ENCODE data around the gene CEP112.
"Not testable (repeated sequence)": the region's sequence is repeated elsewhere in the genome, so short reads cannot be mapped to it uniquely, and the experiment has no call there.

Gene CEP112

DNA sequence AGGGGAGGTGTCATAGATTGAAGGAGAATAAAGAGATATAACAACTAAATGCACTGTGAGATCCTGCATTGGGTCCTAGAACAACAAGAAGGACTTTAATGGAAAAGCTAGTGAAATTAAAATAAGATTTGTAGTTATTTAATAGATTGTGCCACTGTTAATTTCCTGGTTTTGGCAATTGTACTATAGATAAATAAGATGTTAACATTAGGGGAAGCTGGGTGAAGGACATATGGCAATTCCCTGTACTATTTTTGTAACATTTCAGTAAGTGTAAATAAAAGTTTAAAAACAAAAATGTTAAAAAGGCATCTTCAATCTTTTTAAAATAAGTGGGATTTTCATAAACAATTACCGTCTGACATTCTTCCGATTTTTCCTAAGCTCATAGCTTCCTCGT lies 372.1 kb downstream of the CEP112 start:
- no peak for DNase-seq

DNA sequence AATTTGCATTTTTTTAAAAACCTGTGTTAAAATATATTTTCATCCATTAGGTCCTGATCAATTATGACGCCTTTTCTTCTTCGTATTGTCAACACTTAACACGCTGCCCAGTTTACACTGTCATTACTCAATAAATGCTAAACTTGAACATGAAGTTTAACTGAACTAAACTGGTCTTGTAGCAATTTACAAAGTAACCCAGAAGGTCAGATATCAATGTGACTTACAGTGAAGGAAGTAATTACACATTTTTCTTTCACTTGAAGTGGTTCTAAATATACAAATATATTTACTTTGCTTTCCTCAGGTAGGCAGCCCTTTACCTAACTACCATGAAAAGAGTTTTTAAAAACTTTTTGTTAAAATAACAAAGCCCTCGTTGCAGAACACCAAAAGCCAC lies 374.0 kb downstream of the CEP112 start:
- DNase-seq, result no peak

DNA sequence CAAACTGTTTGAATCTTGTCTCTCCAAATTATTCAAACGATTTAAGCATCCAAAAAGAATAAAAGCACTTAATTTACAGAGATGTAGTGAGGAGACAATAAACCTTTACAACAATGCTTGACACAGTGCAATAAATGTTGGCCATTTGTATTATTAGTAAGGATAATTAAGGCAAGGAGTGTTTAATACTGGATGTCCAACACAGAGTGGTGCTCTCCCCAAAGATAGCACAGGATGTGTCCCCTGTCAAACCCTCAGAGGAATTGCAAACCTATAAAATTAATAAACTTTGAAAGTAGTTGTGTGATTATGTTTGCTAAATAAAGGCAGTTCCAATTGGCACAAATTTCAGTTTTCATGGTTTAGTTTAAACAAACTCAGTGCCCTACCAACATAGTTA lies 377.5 kb downstream of the CEP112 start:
- DNase-seq, result no peak

DNA sequence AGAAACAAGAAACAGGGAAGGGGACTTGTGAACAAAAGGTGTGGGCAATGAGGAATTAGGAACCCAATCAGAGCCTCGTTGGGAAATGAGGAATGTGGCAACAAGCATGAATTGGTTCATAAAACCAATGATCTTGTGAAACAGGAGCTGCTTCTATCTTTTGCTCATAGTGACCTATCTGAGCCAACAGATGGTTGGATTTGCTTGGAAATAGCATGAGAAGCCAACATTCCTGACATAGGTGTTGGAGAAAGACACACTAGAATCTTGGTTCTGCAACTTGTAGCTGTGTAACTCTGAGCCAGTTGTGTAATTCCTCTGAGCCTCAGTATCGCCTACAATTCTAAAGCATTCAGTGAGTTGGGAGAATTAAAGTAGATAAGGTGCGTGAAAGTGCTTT lies 378.6 kb downstream of the CEP112 start:
- DNase-seq, result no peak

DNA sequence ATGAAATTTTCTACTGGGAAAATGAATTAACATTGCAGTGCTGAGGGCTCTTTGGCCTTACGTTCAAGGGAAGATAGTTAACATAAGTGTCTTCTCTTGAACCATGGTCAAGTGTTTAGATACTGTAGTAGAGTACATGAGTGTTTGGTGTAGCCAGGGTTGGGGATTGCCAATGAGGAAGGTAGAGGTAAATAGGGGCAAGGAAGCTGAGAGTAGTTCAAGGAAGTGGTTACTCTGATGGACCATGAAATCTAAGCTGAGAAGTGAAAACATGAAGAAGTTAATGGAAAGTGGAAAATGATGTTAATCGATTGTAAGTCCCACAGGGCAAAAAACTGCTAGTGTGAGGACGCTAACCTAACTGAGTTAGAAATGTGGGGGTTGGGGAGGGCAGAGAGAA lies 380.9 kb downstream of the CEP112 start:
- DNase-seq, result no peak

DNA sequence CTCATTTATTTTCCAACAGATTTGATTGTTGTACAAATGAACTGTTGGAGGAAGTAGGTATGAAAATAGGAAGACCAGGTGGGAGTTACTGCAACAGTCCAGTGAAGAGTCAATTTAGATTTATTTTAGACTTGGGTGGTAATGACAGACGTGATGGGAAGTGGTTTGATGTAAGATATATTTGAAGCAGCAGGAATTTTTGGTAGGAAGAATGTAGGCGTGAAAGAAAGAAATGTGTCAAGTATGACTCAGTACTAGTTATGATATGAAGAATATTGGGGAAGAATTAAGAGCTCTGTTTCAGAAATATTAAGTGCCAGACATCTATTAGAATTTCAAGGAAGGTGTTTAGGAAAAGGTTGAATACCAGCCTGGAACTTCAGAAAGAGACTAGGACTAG lies 382.6 kb downstream of the CEP112 start:
- no peak for DNase-seq

DNA sequence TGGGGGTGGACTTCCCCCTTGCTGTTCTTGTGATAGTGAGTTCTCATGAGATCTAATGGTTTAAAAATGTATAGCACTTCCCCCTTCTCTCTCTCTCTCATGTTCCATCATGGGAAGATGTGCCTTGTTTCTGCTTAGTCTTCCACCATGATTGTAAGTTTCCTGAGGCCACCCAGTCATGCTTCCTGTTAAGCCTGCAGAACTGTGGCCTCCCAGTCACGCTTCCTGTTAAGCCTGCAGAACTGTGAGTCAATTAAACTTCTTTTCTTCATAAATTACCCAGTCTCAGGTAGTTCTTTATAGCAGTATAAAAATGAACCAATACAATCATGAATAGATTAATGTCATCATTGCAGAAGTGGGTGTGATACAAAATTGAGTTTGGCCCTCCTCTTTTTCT lies 383.4 kb downstream of the CEP112 start:
- DNase-seq, result not testable (repeated sequence)

DNA sequence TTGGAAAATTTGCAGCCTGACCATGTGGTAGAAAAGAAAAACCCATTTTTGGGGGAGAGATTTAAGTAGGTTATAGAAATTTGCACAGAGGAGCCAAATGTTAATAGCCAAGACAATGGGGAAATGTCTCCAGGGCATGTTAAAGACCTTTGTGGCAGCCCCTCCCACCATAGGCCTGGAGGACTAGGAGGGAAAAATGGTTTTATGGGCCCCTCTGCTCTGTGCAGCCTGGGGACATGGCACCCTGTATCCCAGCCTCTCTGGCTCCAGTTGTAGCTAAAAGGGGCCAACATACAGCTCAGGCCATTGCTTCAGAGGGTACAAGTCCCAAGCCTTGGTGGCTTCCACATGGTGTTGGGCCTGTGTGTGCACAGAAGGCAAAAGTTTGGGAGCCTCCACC lies 384.6 kb downstream of the CEP112 start:
- DNase-seq, result no peak

DNA sequence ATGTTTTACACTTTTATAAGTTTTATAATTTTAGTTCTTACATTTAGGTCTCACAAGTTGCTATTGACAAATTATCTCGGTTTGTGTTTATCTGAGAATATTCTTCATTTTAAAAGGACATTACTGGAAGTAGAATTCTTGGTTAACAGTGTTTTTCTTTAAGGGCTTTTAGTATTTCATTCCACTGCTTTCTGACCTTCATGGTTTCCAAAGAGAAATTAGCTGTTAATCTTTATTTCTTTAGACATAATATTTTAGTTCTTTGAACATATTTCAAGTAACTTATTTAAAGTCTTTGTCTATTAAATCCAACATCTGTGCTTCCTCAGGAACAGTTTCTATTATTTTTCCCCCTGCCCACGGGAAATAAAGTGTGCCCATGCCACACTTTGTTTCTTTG lies 390.4 kb downstream of the CEP112 start:
- DNase-seq, result no peak

DNA sequence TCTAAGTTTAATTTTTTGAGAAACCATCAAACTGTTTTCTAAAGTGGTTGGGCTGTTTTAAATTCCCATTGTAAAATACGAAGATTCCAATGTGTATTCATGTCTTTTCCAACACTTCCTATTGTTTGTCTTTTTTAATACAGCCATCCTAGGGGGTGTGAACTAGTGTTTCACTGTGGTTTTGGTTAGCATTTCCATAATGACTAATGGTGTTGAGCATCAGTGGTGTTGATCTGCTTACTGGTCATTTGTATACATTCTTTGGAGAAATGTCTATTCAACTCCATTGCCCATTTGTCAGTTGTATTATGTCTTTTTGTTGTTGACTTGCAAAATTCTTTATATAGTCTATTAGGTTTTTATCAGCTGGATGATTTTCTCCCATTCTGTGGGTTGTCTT lies 391.3 kb downstream of the CEP112 start:
- DNase-seq, result no peak

DNA sequence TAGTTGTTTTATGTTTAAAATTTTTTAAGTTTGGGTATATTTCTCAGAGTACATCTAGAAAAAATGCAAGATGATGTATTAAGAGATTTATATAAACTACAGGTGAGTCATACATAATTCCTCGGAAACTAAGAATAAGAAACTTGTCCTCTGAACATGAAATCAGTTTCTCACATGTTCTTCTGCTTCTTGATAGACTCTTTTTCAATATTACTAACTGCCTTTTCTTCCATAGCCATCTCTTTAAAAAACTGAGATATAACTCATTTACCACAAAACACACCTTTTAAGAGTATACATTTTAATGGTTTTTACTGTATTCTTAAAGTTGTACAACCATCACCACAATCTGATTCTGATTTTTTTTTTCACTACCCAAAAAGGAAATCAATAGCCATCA lies 392.1 kb downstream of the CEP112 start:
- DNase-seq, result no peak

DNA sequence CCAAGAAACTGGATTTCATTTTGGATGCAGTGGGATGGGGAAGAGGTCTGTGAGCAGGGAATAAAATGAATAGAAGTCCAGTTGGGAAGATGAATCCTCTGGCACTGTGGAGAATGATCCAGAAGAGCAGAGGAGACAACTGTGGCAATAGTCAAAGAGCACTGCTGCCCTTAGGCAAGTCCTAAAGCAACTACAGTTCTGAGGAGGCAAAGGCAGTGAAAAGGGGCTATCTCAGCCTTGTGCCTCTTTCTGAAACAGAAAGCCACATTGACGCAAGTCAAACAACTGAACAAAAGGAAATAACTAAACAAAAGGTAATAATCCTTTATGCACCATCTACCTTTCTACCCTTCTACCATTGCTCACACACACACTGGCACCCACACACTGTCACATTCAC lies 392.5 kb downstream of the CEP112 start:
- no peak for DNase-seq

DNA sequence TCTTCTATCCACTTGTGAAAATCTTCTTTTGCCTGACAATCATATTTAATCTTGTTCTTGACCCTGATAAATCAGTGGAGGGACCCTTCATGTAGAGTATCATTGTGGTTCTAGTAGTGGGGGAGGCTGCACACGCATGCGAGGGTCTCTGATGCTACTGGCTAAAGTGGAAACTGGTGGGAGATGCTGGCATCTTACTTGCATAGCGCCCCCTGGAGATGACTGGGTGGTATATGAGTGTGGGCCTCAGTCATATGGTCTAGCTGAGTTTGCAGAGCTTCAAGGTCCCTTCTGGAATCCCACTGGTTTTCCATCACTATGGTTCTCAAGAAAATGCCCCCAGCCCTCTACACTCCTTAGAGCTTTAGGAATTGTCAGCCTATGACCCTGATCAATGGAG lies 394.1 kb downstream of the CEP112 start:
- no peak for DNase-seq

DNA sequence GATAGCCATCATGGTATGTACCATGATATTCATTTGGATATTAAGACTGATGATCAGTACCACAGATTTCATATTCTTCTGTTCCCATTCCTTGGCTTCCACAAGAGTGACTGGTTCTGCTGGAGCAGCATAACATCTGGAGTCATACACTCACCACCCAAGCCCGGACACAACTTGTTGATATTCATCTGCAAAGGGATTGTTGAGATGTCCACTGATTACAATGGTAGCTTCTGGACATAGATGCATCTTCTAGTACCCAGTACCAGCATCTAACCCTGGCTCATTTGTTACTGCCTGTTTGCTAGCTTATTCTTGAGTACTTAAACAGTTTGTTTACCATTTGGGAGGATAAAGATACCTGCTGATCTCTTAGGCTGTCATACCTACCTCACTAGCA lies 394.8 kb downstream of the CEP112 start:
- DNase-seq, result no peak

DNA sequence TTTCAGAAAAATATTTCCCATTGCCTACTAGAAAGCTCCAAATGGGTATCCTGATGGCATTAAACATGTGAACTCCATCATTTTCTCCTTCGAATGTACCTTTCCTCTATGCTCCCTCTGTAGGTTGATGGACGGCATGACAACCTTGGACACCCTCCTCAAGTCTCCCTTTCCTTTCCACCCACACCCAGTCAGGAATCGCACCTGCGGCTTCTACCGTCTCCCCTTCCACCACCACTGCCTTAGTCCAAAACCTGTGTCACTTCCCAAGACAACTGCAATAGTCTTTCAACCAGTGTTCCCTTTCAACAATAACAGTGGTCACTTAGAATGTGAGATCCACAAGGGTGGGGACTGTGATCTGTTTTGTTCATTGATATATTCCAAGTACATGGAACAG lies 397.4 kb downstream of the CEP112 start:
- DNase-seq, result no peak

DNA sequence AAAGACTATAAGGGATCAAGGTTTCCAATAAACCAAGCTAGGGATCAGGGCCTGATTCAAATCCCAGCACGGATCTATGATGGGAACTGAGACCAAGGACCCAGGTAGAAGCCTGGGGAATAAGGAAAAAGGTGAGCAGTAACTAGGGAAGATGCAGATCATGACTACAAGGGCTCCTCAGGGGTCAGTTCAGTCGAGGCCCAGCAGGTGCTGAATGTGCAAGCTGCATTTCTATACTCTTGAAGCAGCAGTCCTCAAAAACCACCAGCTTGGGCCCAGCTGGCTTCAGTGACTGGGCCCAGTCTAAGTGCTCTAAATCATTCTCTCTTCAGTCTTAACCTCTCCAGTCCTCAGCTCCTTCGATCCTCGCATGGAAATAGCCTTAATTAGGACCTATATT lies 401.7 kb downstream of the CEP112 start:
- DNase-seq, result no peak

DNA sequence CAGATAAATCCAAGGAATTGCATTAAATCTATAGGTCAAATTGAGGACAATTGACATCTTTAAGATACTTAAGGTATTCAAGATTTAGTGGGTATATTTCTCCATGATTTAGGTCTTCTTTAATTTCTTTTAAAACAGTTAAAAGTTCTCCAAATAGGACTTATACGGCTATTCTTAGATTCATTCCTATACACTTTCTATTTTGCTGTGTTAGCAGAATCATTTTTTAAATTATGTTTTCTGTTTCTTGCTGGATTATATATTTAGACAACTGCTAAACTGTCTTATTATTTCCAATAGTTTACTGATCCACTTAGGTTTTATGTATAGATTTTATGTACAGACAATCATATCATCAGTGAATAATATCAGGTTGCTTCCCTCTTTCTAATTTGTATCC lies 404.4 kb downstream of the CEP112 start:
- no peak for DNase-seq

DNA sequence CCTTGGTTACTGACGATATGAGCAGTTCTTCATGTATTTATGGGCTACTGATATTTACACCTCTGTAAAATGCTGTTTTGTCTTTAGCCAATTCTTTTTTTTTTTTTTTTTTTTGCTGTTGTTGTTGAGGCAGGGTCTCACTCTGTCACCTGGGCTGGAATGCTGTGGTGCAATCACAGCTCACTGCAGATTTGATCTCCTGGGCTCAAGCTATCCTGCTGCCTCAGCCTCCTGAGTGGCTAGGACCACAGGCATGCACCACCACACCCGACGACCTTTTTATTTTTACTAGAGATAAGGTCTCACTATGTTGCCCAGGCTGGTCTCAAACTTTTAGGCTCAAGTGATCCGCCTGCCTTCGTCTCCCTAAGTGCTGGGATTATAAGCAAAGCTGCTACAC lies 405.5 kb downstream of the CEP112 start:
- DNase-seq, result no peak

DNA sequence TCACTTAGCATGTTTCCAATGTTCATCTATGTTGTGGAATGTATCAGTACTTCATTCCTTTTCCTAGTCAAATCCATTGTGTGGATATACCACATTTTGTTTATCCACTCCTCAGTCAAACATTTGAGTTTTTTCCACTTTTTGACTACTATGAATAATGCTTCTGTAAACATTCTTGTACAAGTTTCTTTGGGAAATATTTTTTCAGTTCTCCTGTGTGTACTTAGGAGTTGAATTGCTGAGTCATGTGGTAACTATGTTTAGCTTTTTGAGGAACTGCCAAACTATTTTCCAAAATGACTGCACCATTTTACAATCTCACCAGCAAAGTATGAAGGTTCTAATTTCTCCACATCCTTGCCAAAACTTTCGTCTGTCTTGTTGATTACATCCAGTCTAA lies 406.8 kb downstream of the CEP112 start:
- DNase-seq, result no peak

DNA sequence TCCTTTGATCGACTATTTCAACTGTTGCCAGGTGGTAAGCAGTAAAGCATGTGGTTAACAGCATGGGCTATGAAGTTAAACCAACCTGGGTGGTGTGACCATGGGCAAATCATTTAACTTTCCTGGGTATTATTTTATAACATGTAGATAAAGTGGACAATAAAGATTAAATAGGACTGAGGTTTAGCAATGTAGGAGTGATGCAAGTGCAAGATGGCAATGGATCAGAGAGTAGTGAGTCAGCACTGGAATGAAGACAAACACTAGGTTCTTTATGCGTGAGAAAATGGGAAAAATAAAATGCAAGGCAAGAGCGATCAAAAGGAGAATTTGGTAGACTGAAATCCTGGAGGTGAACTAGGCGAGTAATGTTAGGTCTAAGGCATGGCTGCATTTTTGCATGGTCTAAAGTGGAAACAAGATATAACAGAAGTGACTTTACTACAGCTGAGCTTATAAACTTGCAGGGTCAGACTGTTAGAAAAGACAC lies 408.0 kb downstream of the CEP112 start:
- no peak for DNase-seq

DNA sequence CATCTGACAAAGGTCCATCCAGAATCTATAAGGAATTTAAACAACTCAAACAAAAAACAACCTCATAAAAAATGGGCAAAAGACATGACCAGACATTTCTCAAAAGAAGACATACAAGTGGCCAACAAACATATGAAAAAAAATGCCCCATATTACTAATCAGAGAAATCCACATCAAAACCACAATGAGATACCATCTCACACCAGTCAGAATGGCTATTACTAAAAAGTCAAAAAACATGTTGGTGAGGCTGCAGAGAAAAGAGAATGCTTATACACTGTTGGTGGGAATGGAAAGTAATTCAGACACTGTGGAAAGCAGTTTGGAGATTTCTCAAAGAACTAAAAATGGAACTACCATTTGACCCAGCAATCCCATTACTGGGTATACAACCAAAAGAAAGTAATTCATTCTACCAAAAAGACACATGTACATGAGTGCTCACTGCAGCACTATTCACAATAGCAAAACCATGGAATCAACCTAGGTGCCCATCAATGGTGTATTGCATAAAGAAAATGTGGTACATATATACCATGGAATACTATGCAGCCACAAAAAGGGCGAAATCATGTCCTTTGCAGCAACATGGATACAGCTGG lies 409.7 kb downstream of the CEP112 start:
- not testable (repeated sequence) for DNase-seq

DNA sequence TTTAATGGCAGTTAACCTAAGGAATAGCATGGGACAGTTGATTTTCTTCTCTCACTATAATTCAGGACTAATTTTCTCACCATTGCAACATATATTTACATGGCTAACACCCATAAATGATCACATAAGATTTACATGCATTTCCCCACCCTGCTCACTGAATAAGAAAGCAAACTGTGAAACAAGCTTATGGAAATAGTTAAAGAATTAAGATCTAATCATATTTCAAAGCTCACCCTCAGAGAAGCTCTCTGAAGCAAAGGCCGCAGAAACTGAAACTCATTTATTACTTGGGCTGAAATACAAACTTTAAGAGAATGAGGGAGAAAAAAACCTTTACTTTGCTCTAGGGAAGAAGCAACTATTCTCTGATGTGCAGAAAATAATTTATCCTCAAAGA lies 411.8 kb downstream of the CEP112 start:
- no peak for DNase-seq

DNA sequence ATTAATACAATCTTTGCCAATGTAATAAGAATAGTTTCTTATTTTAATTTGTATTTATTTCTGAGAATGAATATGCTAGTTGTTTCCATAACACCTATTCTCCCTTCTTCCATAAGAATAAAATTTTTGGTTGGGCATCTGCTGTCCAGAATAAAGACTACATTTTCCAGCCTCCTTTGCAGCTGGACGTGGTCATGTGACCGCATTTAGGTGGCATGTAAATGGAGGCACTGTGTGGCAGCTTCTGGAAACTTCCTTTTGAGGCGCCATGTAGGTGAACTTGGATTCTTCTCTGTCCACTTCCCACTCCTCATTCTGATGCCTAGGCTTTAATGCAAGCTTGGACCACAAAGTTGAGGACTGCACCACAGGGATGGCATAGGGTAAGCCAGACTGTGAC lies 415.0 kb downstream of the CEP112 start:
- DNase-seq, result no peak

DNA sequence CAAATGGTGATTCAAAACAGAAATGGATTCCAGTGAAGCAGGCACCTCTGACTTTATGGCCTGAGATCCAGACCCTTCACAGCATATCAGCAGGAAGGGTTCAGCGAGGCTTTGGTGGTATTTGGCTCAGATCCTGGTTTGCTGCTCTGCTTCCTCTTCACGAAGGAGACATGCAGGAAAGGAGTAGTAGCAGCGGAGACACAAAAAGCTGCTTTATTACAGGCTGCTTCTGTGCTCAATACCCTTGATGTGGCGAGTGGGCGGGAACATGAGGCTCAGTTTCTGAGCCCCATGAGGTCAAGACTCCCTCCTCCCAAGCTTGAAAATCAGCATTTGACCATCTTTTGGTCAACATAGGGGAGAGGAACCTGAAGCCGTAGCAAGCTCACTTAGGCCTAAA lies 417.1 kb downstream of the CEP112 start:
- no peak for DNase-seq

DNA sequence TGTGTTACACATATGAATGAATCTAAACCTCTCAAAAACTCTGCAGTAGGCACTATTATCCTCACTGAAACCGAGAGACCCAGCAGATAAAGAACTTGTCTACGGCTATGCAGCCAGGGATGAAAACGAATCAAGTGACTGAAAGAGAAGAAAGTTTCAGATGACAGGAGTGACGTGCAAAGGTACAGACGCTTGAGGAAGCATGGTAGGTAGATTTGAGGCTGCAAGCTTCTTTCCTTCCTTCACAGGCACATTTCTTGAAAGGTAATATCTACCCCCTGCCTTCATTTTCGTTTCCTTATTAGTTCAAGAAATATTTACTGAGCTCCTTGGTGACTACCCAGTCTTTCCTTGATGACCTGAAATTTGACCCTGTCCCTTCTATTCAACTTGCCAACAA lies 418.9 kb downstream of the CEP112 start:
- DNase-seq, result no peak

DNA sequence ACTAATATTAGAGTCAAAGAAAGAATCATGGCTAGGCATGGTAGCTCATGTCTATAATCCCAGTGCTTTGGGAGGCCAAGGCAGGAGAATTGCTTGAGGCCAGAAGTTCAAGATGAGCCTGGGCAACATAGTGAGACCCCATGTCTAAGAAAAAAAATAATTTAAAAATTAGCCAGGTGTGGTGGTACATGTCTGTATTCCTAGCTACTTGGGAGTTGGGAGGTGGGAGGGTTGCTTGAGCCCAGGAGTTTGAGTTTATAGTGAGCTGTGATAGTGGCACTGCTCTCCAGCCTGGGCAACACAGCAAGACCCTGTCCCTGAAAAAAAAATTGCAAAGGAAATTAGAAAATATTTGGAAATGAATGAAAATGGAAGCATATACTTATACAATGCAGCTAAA lies 420.2 kb downstream of the CEP112 start:
- DNase-seq, result no peak

All from inflammatory macrophage treated with lipopolysaccharide for 4 hours (primary cell).